Glomerular visceral epithelial cell (primary cell): Measurements from ENCODE around the gene PRND.
"Not testable (repeated sequence)": the region's sequence is repeated elsewhere in the genome, so short reads cannot be mapped to it uniquely, and the experiment has no call there.

ENCODE experiments used
- DNase-seq: peaks from one replicate; pipeline ENCODE4 v3.0.0-alpha.2; 2016; ENCODE audit errors: extremely low spot score

PRND gene

GRCh38 chr20:4721719-4722118, at the start of gene PRND:
TSS of gene PRND (plus strand) at chr20:4721909. CDS start at chr20:4724552, 2,643 bp downstream.
- no peak for DNase-seq

- DNase-seq = no peak
Observed at GRCh38 chr20:4672948-4673347, 48.8 kb upstream of the PRND start.

GRCh38 chr20:4673371-4674001, 48.2 kb upstream of the PRND start:
- DNase-seq = no peak

GRCh38 chr20:4674672-4675071, 47.0 kb upstream of the PRND start:
- no peak for DNase-seq

- DNase-seq = no peak
Observed at GRCh38 chr20:4677846-4678245, 43.9 kb upstream of the PRND start.

GRCh38 chr20:4681401-4681800, 40.3 kb upstream of the PRND start:
- DNase-seq = no peak

- no peak for DNase-seq
Observed at GRCh38 chr20:4681991-4682401, 39.7 kb upstream of the PRND start.

- DNase-seq = no peak
Observed at GRCh38 chr20:4682682-4683081, 39.0 kb upstream of the PRND start.

- no peak for DNase-seq
Observed at GRCh38 chr20:4683261-4683660, 38.4 kb upstream of the PRND start.

- no peak for DNase-seq
Observed at GRCh38 chr20:4684837-4685413, 36.8 kb upstream of the PRND start.

- DNase-seq = no peak
Observed at GRCh38 chr20:4685923-4686221, 35.8 kb upstream of the PRND start.

GRCh38 chr20:4688305-4688704, 33.4 kb upstream of the PRND start:
- DNase-seq = no peak

- no peak for DNase-seq
Observed at GRCh38 chr20:4689220-4689619, 32.5 kb upstream of the PRND start.

GRCh38 chr20:4691753-4692152, 30.0 kb upstream of the PRND start:
- no peak for DNase-seq

- DNase-seq = no peak
Observed at GRCh38 chr20:4694076-4694475, 27.6 kb upstream of the PRND start.

- no peak for DNase-seq
Observed at GRCh38 chr20:4697189-4697830, 24.4 kb upstream of the PRND start.

GRCh38 chr20:4697831-4698221, 23.9 kb upstream of the PRND start:
- DNase-seq = no peak

- DNase-seq = no peak
Observed at GRCh38 chr20:4699216-4699615, 22.5 kb upstream of the PRND start.

GRCh38 chr20:4699957-4700356, 21.8 kb upstream of the PRND start:
- DNase-seq = no peak

- no peak for DNase-seq
Observed at GRCh38 chr20:4702562-4703280, 19.0 kb upstream of the PRND start.

GRCh38 chr20:4703281-4703676, 18.4 kb upstream of the PRND start:
- DNase-seq = no peak

- DNase-seq = not testable (repeated sequence)
Observed at GRCh38 chr20:4706941-4707340, 14.8 kb upstream of the PRND start.

GRCh38 chr20:4708036-4708435, 13.7 kb upstream of the PRND start:
- no peak for DNase-seq
